DND-41 (cell line): ENCODE data around the gene RBMS3.

Experiments
- EZH2 ChIP-seq: IDR thresholded peaks from 3 replicates; pipeline ENCODE4 v1.6.1; 2012; ENCODE audit warnings: borderline replicate concordance, low read depth, mild to moderate bottlenecking, moderate library complexity, low read length, inconsistent platforms; ENCODE audit not compliant: severe bottlenecking
- TF ChIP-seq, protein P1 (sequence below): IDR thresholded peaks from 2 replicates; pipeline ENCODE4 v1.5.1; 2012; ENCODE audit warnings: borderline replicate concordance, low read length, moderate library complexity, mild to moderate bottlenecking; ENCODE audit not compliant: poor library complexity, severe bottlenecking; ENCODE audit errors: extremely low read depth

DNA sequence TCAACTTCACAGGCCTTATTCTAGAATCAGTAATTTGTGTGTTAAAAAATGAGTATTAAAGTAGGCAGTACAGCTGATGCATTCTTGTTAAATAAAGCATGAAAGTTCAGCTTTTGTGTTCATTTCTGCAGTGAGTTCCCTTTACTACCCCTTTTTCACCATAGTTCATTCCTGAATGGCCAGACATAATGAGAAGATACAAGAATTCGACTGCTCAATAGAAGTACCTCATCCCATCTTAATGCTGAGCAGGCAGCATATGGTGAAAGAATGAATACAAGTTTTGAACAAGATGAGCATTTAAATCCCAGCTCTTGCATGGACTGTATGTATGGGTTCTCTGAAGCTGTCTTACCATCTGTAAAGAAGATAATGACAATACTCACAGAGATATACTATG, 677.9 kb downstream of the RBMS3 start:
- TF ChIP-seq, protein P1, sequence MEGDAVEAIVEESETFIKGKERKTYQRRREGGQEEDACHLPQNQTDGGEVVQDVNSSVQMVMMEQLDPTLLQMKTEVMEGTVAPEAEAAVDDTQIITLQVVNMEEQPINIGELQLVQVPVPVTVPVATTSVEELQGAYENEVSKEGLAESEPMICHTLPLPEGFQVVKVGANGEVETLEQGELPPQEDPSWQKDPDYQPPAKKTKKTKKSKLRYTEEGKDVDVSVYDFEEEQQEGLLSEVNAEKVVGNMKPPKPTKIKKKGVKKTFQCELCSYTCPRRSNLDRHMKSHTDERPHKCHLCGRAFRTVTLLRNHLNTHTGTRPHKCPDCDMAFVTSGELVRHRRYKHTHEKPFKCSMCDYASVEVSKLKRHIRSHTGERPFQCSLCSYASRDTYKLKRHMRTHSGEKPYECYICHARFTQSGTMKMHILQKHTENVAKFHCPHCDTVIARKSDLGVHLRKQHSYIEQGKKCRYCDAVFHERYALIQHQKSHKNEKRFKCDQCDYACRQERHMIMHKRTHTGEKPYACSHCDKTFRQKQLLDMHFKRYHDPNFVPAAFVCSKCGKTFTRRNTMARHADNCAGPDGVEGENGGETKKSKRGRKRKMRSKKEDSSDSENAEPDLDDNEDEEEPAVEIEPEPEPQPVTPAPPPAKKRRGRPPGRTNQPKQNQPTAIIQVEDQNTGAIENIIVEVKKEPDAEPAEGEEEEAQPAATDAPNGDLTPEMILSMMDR, result no peak
- no peak for TF ChIP-seq EZH2
